IPS-15b (cell line): Measurements from ENCODE around the gene PIAS1.

Experiments used
- H3K27me3 ChIP-seq: one replicate; pipeline ENCODE4 v1.6.1; 2013; ENCODE audit warnings: low read length; ENCODE audit not compliant: control insufficient read depth, insufficient read depth
- H3K36me3 ChIP-seq: one replicate; pipeline ENCODE4 v1.6.1; 2013; ENCODE audit warnings: low read length; ENCODE audit not compliant: control insufficient read depth, insufficient read depth
- H3K4me1 ChIP-seq: one replicate; pipeline ENCODE4 v1.6.1; 2013; ENCODE audit warnings: mild to moderate bottlenecking, low read length; ENCODE audit not compliant: control insufficient read depth, insufficient read depth
- H3K4me3 ChIP-seq: one replicate; pipeline ENCODE4 v1.5.1; 2013; ENCODE audit warnings: low read depth, low read length
- H3K9ac ChIP-seq: one replicate; pipeline ENCODE4 v1.6.1; 2013; ENCODE audit warnings: low read depth, mild to moderate bottlenecking, low read length
- H3K9me3 ChIP-seq: one replicate; pipeline ENCODE4 v1.6.1; 2013; ENCODE audit warnings: mild to moderate bottlenecking, low read length; ENCODE audit not compliant: control insufficient read depth, insufficient read depth

PIAS1 gene

GRCh38 chr15:68080334-68080733 is 26.2 kb downstream of the PIAS1 start:
- Histone ChIP-seq H3K9ac (no peak overlapping the region), H3K4me3 (no peak overlapping the region), H3K36me3 (no peaks in the 10 kb centered on the region), H3K4me1 (peaks cover 32% of the 10 kb centered on the region), H3K9me3 (no peaks in the 10 kb centered on the region), H3K27me3 (no peaks in the 10 kb centered on the region)

- H3K4me1 ChIP-seq = peaks cover 32% of the 10 kb centered on the region
- no peaks in the 10 kb centered on the region for H3K9me3 ChIP-seq
- no peaks in the 10 kb centered on the region for H3K36me3 ChIP-seq
- H3K4me3 ChIP-seq = no peak overlapping the region
- H3K27me3 ChIP-seq = no peaks in the 10 kb centered on the region
- H3K9ac ChIP-seq = no peak overlapping the region
Observed at GRCh38 chr15:68080783-68081182, 26.7 kb downstream of the PIAS1 start.

- H3K4me1 ChIP-seq = peaks cover 31% of the 10 kb centered on the region
- H3K9ac ChIP-seq = no peak overlapping the region
- H3K9me3 ChIP-seq = no peaks in the 10 kb centered on the region
Observed at GRCh38 chr15:68081869-68082505, 27.9 kb downstream of the PIAS1 start.

GRCh38 chr15:68082735-68083134 is 28.6 kb downstream of the PIAS1 start:
- H3K9me3 ChIP-seq = no peaks in the 10 kb centered on the region
- no peaks in the 10 kb centered on the region for H3K36me3 ChIP-seq
- no peak overlapping the region for H3K9ac ChIP-seq
- H3K4me1 ChIP-seq = peaks cover 23% of the 10 kb centered on the region
- H3K27me3 ChIP-seq = no peaks in the 10 kb centered on the region
- H3K4me3 ChIP-seq = no peak overlapping the region

More at GRCh38 chr15:68081869-68082505, 27.9 kb downstream of the PIAS1 start:
- Histone ChIP-seq H3K36me3 (no peaks in the 10 kb centered on the region), H3K27me3 (no peaks in the 10 kb centered on the region), H3K4me3 (no peak overlapping the region)

GRCh38 chr15:68083463-68083862 is 29.3 kb downstream of the PIAS1 start:
- H3K4me3 ChIP-seq = no peak overlapping the region
- peaks cover 23% of the 10 kb centered on the region for H3K4me1 ChIP-seq
- no peaks in the 10 kb centered on the region for H3K9me3 ChIP-seq
- H3K9ac ChIP-seq = no peak overlapping the region
- H3K27me3 ChIP-seq = no peaks in the 10 kb centered on the region
- H3K36me3 ChIP-seq = no peaks in the 10 kb centered on the region

- no peak overlapping the region for H3K4me3 ChIP-seq
- no peak overlapping the region for H3K9ac ChIP-seq
- H3K9me3 ChIP-seq = no peaks in the 10 kb centered on the region
- H3K36me3 ChIP-seq = no peaks in the 10 kb centered on the region
- H3K27me3 ChIP-seq = no peaks in the 10 kb centered on the region
- H3K4me1 ChIP-seq = peaks cover 23% of the 10 kb centered on the region
Observed at GRCh38 chr15:68085052-68085451, 30.9 kb downstream of the PIAS1 start.

- H3K4me3 ChIP-seq = no peak overlapping the region
- H3K9me3 ChIP-seq = no peaks in the 10 kb centered on the region
- no peaks in the 10 kb centered on the region for H3K4me1 ChIP-seq
- no peaks in the 10 kb centered on the region for H3K36me3 ChIP-seq
- H3K27me3 ChIP-seq = no peaks in the 10 kb centered on the region
- H3K9ac ChIP-seq = no peak overlapping the region
Observed at GRCh38 chr15:68091743-68092142, 37.6 kb downstream of the PIAS1 start.

- Histone ChIP-seq H3K9me3 (no peaks in the 10 kb centered on the region), H3K4me1 (no peaks in the 10 kb centered on the region), H3K36me3 (no peaks in the 10 kb centered on the region), H3K27me3 (no peaks in the 10 kb centered on the region), H3K4me3 (no peak overlapping the region), H3K9ac (no peak overlapping the region)
Observed at GRCh38 chr15:68096099-68096498, 42.0 kb downstream of the PIAS1 start.

GRCh38 chr15:68097029-68097428 is 42.9 kb downstream of the PIAS1 start:
- Histone ChIP-seq H3K9ac (no peak overlapping the region), H3K4me1 (no peaks in the 10 kb centered on the region), H3K9me3 (no peaks in the 10 kb centered on the region), H3K4me3 (no peak overlapping the region), H3K36me3 (no peaks in the 10 kb centered on the region), H3K27me3 (no peaks in the 10 kb centered on the region)

GRCh38 chr15:68098465-68098864 is 44.4 kb downstream of the PIAS1 start:
- no peaks in the 10 kb centered on the region for H3K27me3 ChIP-seq
- H3K4me3 ChIP-seq = no peak overlapping the region
- no peak overlapping the region for H3K9ac ChIP-seq
- H3K4me1 ChIP-seq = no peaks in the 10 kb centered on the region
- H3K9me3 ChIP-seq = no peaks in the 10 kb centered on the region
- no peaks in the 10 kb centered on the region for H3K36me3 ChIP-seq

- Histone ChIP-seq H3K4me3 (no peak overlapping the region), H3K36me3 (no peaks in the 10 kb centered on the region), H3K27me3 (no peaks in the 10 kb centered on the region), H3K4me1 (no peaks in the 10 kb centered on the region), H3K9me3 (no peaks in the 10 kb centered on the region), H3K9ac (no peak overlapping the region)
Observed at GRCh38 chr15:68100194-68100593, 46.1 kb downstream of the PIAS1 start.

- H3K9ac ChIP-seq = no peak overlapping the region
- no peak overlapping the region for H3K4me3 ChIP-seq
- H3K36me3 ChIP-seq = no peaks in the 10 kb centered on the region
- no peaks in the 10 kb centered on the region for H3K27me3 ChIP-seq
- H3K4me1 ChIP-seq = no peaks in the 10 kb centered on the region
- no peaks in the 10 kb centered on the region for H3K9me3 ChIP-seq
Observed at GRCh38 chr15:68103603-68104002, 49.5 kb downstream of the PIAS1 start.
